GM12874 (cell line): ENCODE data around the gene RHO.

Experiments used
- CTCF ChIP-seq: IDR thresholded peaks from 2 replicates; pipeline ENCODE4 v1.5.1; 2011; ENCODE audit warnings: low read depth, mild to moderate bottlenecking, control low read depth, low read length, moderate library complexity; ENCODE audit not compliant: insufficient read depth

Gene RHO

GRCh38 chr3:129562803-129563202 is 34.4 kb downstream of the RHO start:
- TF ChIP-seq CTCF = no peak

- TF ChIP-seq CTCF = no peak
Measured at GRCh38 chr3:129563332-129563731, 34.9 kb downstream of the RHO start.

- no peak for TF ChIP-seq CTCF
Measured at GRCh38 chr3:129563850-129564535, 35.6 kb downstream of the RHO start.

GRCh38 chr3:129564981-129565644 is 36.7 kb downstream of the RHO start:
- TF ChIP-seq CTCF = no peak

GRCh38 chr3:129565902-129566301 is 37.5 kb downstream of the RHO start:
- TF ChIP-seq CTCF = no peak

- TF ChIP-seq CTCF = no peak
Measured at GRCh38 chr3:129567176-129567705, 38.8 kb downstream of the RHO start.

GRCh38 chr3:129567939-129568338 is 39.5 kb downstream of the RHO start:
- no peak for TF ChIP-seq CTCF
